ENCODE results near the gene PLEKHH2. TPM values are rescaled to one million over a fixed set of nuclear protein-coding genes. Genes with fewer than 3 reads are reported as not detected.

PLEKHH2 gene
- total and polyA plus RNA-seq, 12 donors, result 1.9 to 18.3 (median 5.9) TPM

DNA sequence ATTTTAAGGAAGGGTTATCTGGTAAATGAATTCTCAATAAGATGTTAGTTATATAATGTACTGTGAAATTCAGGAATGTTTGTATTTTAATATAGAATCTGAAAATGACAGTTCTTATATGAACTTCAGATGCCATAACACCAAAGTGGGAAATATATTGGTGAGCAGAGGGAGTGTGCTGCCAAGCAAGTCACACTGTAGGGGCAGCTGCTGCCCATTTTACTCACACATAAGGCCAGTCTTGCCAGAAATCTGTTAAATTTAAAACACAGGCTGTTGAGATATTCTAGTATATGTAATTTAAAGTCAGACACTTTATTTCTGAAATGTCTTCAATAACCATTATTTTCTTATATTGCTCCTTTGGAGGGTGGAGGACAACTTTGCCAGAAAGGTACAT lies 73.8 kb downstream of the PLEKHH2 start:
- DNase-seq, result no peak

DNA sequence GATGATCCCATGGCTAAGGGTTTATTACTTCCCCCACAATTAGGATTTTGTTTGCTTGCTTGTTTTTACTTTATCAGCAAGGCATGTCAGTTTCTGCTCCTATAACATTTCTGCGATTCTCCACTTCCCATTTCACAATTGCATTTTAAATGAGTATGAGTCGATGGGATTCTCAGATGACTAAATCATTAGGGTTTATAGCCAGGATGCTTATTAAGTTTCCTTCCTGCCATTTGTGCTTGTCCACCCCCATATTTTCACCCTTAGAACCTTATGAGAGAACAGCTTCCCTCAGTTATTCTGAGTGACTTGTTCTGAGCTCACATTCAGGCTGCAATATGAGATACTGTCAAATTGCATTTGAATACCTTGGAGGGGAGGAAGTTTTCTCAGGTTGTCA lies 77.1 kb downstream of the PLEKHH2 start:
- Histone ChIP-seq H3K4me1 (replicated peaks in 1 of 2) (no peaks in the 10 kb centered on the region), H3K36me3 (replicated peaks in 1 of 2) (no peaks in the 10 kb centered on the region), H3K27ac (no peak overlapping the region), H3K27me3 (no peaks in the 10 kb centered on the region), H3K9me3 (replicated peaks in 1 of 3) (no peaks in the 10 kb centered on the region), H3K4me3 (no peak overlapping the region)
- no peak for TF ChIP-seq POLR2A (IDR thresholded peaks at IDR 0.05)
- TF ChIP-seq, protein P1, sequence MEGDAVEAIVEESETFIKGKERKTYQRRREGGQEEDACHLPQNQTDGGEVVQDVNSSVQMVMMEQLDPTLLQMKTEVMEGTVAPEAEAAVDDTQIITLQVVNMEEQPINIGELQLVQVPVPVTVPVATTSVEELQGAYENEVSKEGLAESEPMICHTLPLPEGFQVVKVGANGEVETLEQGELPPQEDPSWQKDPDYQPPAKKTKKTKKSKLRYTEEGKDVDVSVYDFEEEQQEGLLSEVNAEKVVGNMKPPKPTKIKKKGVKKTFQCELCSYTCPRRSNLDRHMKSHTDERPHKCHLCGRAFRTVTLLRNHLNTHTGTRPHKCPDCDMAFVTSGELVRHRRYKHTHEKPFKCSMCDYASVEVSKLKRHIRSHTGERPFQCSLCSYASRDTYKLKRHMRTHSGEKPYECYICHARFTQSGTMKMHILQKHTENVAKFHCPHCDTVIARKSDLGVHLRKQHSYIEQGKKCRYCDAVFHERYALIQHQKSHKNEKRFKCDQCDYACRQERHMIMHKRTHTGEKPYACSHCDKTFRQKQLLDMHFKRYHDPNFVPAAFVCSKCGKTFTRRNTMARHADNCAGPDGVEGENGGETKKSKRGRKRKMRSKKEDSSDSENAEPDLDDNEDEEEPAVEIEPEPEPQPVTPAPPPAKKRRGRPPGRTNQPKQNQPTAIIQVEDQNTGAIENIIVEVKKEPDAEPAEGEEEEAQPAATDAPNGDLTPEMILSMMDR (IDR thresholded peaks at IDR 0.05), result no peak
- WGBS, 4 donors, result 29 to 79% (median 57%) methylated on average over 2 of the region's 2 CpGs
- no peak for DNase-seq
- intact Hi-C loops (cut with DNase I), result no loop called here

More for the DNA sequence above, 73.8 kb downstream of the PLEKHH2 start:
- intact Hi-C loops (cut with DNase I), result no loop called here
- TF ChIP-seq POLR2A (IDR thresholded peaks at IDR 0.05), result no peak
- no peak overlapping the region for H3K4me3 ChIP-seq
- H3K36me3 ChIP-seq (replicated peaks in 1 of 2), result no peaks in the 10 kb centered on the region
- H3K9me3 ChIP-seq (replicated peaks in 1 of 3), result no peaks in the 10 kb centered on the region
- H3K27me3 ChIP-seq, result no peaks in the 10 kb centered on the region
- H3K27ac ChIP-seq, result no peak overlapping the region
- peaks cover 0 to 8% of the 10 kb centered on the region in 2 donors for H3K4me1 ChIP-seq (replicated peaks in 1 of 2)

DNA sequence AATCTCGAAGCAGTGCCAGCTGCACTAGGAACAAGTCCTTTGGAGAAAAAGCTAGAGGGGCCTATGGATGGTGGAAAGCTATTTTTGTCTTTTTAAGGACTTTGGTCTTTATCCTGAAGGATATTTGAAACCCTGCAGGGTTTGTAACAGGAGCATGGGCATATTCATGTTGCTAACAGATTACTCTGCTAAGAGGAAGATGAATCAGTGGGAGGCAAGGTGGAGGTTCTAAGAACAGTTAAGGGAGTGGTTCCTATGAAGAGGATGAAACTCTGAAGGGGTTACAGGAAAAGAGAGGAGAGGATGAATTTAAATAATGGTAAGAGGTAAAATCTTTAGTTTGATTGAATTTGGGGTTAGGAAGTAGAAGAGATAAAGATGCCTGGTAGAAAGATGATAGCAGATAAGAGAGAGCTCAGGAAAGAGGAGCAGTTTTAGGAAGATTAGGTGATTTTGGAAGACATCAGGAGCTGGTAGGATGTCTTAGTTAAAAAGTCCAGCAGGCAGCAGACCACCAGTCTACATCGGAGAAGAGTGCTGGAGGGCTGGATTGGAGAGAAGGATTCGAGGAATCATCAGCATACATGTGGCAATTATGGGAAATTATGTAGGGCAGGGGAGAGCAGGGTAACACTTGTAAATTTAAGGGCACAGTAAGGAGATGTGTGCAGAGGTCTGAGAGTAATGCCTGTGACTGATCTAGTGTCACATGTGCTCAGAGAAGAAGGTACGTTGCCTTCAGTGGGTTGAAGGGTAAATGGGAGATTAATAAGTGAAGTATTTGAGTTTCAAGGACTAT lies 78.4 kb downstream of the PLEKHH2 start:
- H3K9me3 ChIP-seq (replicated peaks in 1 of 3), result no peaks in the 10 kb centered on the region
- H3K4me1 ChIP-seq (replicated peaks in 1 of 2), result no peaks in the 10 kb centered on the region
- no peak for DNase-seq
- no peak overlapping the region for H3K27ac ChIP-seq
- WGBS, 4 donors, result 85 to 93% (median 88%) methylated on average over 4 of the region's 4 CpGs
- no peak overlapping the region for H3K4me3 ChIP-seq
- no peak for TF ChIP-seq POLR2A (IDR thresholded peaks at IDR 0.05)
- TF ChIP-seq, protein P1 (IDR thresholded peaks at IDR 0.05), result no peak
- H3K36me3 ChIP-seq (replicated peaks in 1 of 2), result no peaks in the 10 kb centered on the region
- intact Hi-C loops (cut with DNase I), result no loop called here
- no peaks in the 10 kb centered on the region for H3K27me3 ChIP-seq

DNA sequence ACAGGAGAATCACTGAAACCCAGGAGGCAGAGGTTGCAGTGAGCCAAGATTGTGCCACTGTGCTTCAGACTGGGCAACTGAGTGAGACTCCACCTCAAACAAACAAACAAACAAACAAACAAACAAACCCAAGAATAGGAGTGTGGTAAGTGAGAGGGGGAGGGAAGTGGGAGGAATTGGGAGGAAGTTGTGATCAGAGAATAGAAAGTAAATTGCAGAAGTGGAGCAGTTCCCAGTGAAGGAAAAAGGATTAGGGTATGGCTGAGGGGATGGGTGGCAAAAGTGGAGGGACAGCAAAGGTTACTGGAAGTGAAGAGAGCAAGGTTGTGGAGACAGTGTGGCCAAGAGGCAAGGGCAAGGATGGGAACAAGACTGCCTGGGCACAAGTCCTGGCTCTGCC lies 80.3 kb downstream of the PLEKHH2 start:
- Histone ChIP-seq H3K36me3 (replicated peaks in 1 of 2) (no peaks in the 10 kb centered on the region), H3K9me3 (replicated peaks in 1 of 3) (no peaks in the 10 kb centered on the region), H3K27ac (no peak overlapping the region), H3K4me3 (no peak overlapping the region), H3K4me1 (replicated peaks in 1 of 2) (no peaks in the 10 kb centered on the region), H3K27me3 (no peaks in the 10 kb centered on the region)
- intact Hi-C loops (cut with DNase I), result no loop called here
- TF ChIP-seq POLR2A (IDR thresholded peaks at IDR 0.05), result no peak
- TF ChIP-seq, protein P1 (IDR thresholded peaks at IDR 0.05), result no peak
- DNase-seq, result no peak

DNA sequence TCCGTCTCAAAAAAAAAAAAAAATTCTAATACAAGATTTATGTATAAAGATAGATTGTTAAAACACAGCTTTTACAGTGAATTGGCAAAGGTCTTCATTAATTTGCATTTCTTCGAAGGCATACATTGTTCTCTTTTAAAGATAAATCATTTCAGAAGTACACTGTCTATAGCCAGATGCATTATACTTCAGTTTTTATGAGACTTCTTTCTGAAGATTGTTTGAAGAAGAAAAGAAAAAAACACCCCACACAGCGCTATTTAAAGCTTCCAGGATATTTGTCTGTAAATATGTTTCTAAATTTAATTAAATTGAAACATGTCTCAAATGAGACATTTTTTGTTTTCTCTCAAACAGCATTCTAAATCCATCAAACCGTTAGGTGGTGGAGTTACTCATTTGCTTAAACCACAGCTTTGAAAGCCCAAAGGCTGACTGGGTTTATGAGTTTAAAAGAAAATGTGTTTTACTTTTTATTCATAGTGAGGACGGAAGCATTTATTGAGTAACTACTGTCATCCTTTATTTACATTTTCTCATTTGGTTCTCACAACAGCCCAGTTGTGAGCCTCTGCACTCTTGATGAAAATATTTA lies 81.6 kb downstream of the PLEKHH2 start:
- WGBS, 4 donors, result 77 to 90% (median 83%) methylated on average over 5 of the region's 5 CpGs

More for the DNA sequence above, 81.6 kb downstream of the PLEKHH2 start:
- no peak overlapping the region for H3K27ac ChIP-seq
- intact Hi-C loops (cut with DNase I), result no loop called here
- DNase-seq, result no peak
- H3K36me3 ChIP-seq (replicated peaks in 1 of 2), result no peaks in the 10 kb centered on the region
- H3K9me3 ChIP-seq (replicated peaks in 1 of 3), result no peaks in the 10 kb centered on the region
- no peaks in the 10 kb centered on the region for H3K27me3 ChIP-seq
- no peaks in the 10 kb centered on the region for H3K4me1 ChIP-seq (replicated peaks in 1 of 2)
- no peak for TF ChIP-seq POLR2A (IDR thresholded peaks at IDR 0.05)
- TF ChIP-seq, protein P1 (IDR thresholded peaks at IDR 0.05), result no peak
- H3K4me3 ChIP-seq, result no peak overlapping the region

All from adrenal gland (tissue), 12 donors.